Measurements from ENCODE around the gene VPS18. TPM values are rescaled to one million over a fixed set of nuclear protein-coding genes. Genes with fewer than 3 reads are reported as not detected.

Gene VPS18
- total and polyA plus RNA-seq, 2 donors (not counting 3 experiments of a cell fraction or from before 2014, with no cell fraction given): 29.3 to 32.8 TPM

DNA sequence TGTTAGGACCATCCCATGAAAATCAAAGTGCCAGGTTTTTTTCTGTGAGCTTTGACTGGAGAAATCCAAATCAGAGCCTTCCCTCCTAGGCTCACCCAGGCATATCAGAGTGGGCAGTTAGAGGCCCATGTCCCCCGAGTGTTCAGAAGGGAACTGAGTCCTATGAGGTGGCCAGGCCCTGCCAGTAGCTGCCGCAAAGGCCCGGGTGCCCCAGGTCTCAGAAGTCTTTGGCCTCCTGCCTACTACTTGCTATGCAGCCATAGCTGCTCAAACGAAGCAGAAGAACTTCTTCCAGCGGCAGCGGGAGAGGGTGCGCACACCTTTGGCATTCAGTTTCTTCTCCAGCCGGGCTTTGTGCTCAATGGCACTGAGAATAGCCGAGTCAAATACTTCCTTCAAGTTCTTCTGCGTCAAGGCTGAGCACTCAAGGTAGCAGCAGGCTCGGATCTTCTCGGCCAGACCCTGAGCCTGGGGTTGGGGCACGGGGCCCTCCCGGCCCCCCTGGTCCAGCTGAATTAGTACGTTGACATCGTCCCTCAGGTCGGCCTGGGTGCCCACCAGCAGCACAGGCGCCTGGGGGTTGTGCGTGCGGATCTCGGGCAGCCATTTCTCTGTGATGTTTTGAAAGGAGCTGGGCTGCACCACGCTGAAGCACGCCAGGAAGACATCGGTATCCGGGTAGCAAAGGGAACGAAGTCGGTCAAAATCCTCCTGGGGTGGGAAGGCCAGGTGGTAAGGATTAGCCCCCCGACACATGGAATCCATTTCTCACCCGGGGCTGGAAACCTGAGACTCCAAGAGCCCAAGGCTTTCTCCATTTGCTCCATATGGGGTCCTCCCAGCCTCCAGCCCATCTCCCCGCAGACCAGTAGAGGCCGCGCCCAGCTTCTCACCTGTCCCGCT lies 21.2 kb upstream of the VPS18 start:
- Histone ChIP-seq H3K27ac (ENCODE audit: insufficient read depth, low read depth, low read length) (no peak overlapping the region), H3K9me1 (replicated peaks; ENCODE audit: control insufficient read depth, extremely low read depth, insufficient read depth, low read length) (no peaks in the 10 kb centered on the region), H3K4me1 (ENCODE audit: control insufficient read depth, extremely low read depth, insufficient read depth, low read length) (no peaks in the 10 kb centered on the region), H3K79me2 (ENCODE audit: control insufficient read depth, insufficient read depth, low read length) (no peaks in the 10 kb centered on the region), H3K4me3 (replicated peaks in 1 of 3; ENCODE audit: insufficient read depth in 1 of 3, low read depth in 1 of 3, low read length in 3 of 3) (peak overlapping the region in 2 of 3 experiments; percentile 9 to 43), H3K36me3 (ENCODE audit: control insufficient read depth in 2 of 2, extremely low read depth in 1 of 2, insufficient read depth in 2 of 2, low read length in 2 of 2) (no peaks in the 10 kb centered on the region), H2AFZ (ENCODE audit: low read depth, low read length) (peak overlapping the region; percentile 88), H3K4me2 (ENCODE audit: insufficient read depth, low read length) (peak overlapping the region; percentile 41), H3K9me3 (replicated peaks; ENCODE audit: control insufficient read depth, insufficient read depth, low read length) (no peaks in the 10 kb centered on the region), H4K20me1 (replicated peaks; ENCODE audit: control insufficient read depth, extremely low read depth, insufficient read depth, low read length) (no peaks in the 10 kb centered on the region), H3K27me3 (ENCODE audit: control insufficient read depth in 2 of 2, insufficient read depth in 2 of 2, low read length in 2 of 2) (no peaks in the 10 kb centered on the region), H3K9ac (replicated peaks; ENCODE audit: extremely low read depth, insufficient read depth, low read length) (no peak overlapping the region)
- no peak for FAIRE-seq
- dilution Hi-C loops (cut with MboI; ENCODE audit: extremely low pct_ligation_motif_present, low sequenced_read_pairs): no loop called here
- intact Hi-C loops (cut with micrococcal nuclease): no loop called here
- DNase-seq (ENCODE audit: low read depth, low spot score): no peak
- no TSS peak for BruUV-seq (replicated peaks)
- ChIA-PET CTCF (interaction anchor here (0.7 to 5.9 kb wide), 14 partner anchors 8 to 283 kb away, joined by 3 to 146 read pairs (median 4); partner anchors contain the start of genes SPINT1 and VPS18), POLR2A (interaction anchor here (0.5 kb wide), 1 partner anchor 165 kb away, joined by 3 read pairs; no protein-coding TSS in a partner anchor)
- TF ChIP-seq, protein P1, sequence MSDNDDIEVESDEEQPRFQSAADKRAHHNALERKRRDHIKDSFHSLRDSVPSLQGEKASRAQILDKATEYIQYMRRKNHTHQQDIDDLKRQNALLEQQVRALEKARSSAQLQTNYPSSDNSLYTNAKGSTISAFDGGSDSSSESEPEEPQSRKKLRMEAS (IDR thresholded peaks at IDR 0.05; ENCODE audit: insufficient read depth, insufficient read length): no peak
- no peak for TF ChIP-seq JUN (IDR thresholded peaks at IDR 0.05; ENCODE audit: borderline replicate concordance, insufficient read depth, insufficient read length, low read depth)
- no peak for TF ChIP-seq EZH2 (IDR thresholded peaks at IDR 0.05; ENCODE audit: borderline replicate concordance, low read depth, low read length, severe bottlenecking)
- no peak for TF ChIP-seq FOS (IDR thresholded peaks at IDR 0.05; ENCODE audit: borderline replicate concordance, insufficient read depth, low read length)
- TF ChIP-seq GATA2 (IDR thresholded peaks at IDR 0.05; ENCODE audit: insufficient read depth, insufficient read length, low read depth, low read length): no peak
- no peak for TF ChIP-seq MYC (IDR thresholded peaks at IDR 0.05; ENCODE audit: low read depth, low read length)
- no peak for TF ChIP-seq POLR2A (IDR thresholded peaks at IDR 0.05; ENCODE audit: low read depth, low read length)
- TF ChIP-seq, protein P2, sequence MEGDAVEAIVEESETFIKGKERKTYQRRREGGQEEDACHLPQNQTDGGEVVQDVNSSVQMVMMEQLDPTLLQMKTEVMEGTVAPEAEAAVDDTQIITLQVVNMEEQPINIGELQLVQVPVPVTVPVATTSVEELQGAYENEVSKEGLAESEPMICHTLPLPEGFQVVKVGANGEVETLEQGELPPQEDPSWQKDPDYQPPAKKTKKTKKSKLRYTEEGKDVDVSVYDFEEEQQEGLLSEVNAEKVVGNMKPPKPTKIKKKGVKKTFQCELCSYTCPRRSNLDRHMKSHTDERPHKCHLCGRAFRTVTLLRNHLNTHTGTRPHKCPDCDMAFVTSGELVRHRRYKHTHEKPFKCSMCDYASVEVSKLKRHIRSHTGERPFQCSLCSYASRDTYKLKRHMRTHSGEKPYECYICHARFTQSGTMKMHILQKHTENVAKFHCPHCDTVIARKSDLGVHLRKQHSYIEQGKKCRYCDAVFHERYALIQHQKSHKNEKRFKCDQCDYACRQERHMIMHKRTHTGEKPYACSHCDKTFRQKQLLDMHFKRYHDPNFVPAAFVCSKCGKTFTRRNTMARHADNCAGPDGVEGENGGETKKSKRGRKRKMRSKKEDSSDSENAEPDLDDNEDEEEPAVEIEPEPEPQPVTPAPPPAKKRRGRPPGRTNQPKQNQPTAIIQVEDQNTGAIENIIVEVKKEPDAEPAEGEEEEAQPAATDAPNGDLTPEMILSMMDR (IDR thresholded peaks at IDR 0.05; ENCODE audit: extremely low read depth in 1 of 2, insufficient read depth in 1 of 2, low read depth in 1 of 2, low read length in 2 of 2): no peak

Measured in endothelial cell of umbilical vein (primary cell).